8988T (cell line): ENCODE data around the gene CALML5.

Experiments
- DNase-seq: peaks from one replicate; pipeline ENCODE4 v3.0.0; 2011

Gene CALML5

DNA sequence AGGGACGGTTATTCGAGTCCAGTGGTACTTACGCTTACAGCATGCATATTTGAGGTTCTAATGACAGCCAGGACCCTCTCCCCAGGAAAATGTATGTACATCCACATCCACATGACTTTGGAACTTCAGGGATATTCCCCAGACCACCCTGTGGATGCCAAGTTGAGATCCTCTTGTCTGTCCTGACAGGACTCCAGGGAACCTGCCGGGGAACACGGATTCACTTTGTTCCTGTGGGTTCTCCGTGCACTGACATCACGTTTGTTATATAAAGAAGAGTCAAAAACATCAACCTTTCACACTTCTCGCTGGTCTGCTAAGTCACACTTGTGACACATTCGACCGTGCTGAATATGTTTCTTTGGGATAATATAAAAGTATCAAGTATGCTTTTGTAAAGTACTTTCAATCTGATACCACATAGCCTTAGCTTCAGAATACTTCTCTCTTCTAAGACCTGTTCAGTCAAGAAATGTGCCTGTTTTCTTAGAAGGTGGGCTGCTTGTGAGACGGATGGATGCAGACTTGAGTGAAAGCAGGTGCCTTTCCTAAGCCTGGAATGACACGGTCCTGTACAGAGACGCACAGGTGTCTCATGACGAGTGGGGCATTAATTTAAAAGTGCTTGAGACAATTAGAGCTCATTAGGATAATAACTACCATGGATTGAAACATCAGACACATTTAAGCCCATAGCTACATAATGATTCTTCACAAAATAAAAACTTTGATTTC is 38.7 kb downstream of the CALML5 start:
- no peak for DNase-seq

- DNase-seq, result no peak
Measured at GRCh38 chr10:5458949-5459747, 40.2 kb downstream of the CALML5 start.

- DNase-seq, result no peak
Measured at GRCh38 chr10:5458425-5458824, 40.9 kb downstream of the CALML5 start.

DNA sequence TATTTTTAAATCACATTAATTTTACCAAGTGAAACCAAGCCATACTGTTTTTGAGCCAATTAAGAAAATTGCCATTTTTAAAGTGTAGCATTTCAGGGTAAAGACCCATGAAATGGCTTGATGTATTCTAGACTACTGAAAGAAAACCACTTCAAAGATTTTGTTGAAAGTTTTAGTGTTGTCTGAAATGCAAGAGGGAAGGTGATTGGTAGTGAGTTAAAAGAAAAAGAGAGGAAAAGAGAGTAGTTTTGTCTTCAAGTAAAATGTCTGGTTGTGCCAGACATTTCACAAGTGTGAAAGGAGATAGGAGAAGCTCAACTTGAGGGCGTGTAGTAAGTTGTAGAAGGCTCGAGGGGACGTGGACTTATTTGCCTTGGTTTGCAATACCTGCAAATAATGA is 41.6 kb downstream of the CALML5 start:
- DNase-seq, result no peak

- DNase-seq, result no peak
Measured at GRCh38 chr10:5456563-5456962, 42.8 kb downstream of the CALML5 start.

DNA sequence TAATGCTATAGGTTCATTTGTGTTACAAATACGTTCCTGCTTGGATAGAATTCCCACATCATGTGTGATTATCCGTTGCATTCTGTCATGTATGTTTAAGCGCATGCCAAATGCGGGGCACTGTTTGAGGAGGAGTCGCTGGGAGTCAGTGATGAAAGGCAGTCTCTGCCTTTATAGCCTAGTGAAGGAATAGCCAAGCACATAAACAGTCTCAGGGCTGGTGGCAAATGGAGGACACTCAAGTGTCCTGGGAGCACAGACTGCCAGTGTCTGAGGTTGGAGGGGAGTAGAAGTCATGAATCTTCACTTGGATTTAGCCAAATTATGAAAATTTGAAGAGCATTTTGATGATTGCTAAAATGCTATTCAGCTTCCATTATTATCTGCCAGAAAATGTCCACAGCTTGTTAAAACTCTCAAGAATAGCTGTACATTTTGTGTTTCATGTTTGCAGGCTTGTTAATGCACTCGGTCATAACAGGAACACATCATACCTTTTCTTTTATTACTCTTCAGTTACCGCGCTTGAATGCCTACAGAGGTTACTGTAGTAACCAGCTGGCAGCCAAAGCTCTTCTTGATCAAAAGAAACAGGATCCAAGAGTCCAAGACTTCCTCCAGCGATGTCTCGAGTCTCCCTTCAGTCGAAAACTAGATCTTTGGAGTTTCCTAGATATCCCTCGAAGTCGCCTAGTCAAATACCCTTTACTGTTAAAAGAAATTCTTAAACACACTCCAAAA is 45.5 kb downstream of the CALML5 start:
- DNase-seq, result no peak

GRCh38 chr10:5450605-5451384 is 48.6 kb downstream of the CALML5 start:
- no peak for DNase-seq

DNA sequence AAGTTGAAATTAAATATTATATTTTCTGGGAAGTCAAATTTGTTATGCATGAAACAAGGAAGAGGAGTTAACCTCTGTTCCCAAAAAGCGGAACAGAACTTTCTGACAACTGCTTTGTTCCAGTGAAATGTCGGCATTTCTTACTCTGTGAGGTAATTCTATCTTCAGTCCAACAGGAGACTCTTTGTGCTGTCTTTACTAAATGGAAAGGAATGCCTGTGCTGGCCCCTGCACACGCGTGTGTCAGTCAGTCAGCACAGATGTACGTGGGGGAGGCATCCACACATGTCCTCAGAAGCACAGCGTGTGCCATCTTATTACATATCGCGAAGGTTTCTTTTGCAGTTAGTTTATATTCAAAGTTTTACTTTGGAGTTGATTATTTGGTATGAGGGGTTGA is 49.5 kb downstream of the CALML5 start:
- no peak for DNase-seq

GRCh38 chr10:5449227-5449626 is 50.1 kb downstream of the CALML5 start:
- no peak for DNase-seq
